Activated T-cell treated with anti-CD3 and anti-CD28 coated beads, Interleukin-2, amount 50 U/mL, for 4 hours (primary cell): ENCODE data around the gene SRGN. TPM values are rescaled to one million over a fixed set of nuclear protein-coding genes. Genes with fewer than 3 reads are reported as not detected.
"Not testable (repeated sequence)": the region's sequence is repeated elsewhere in the genome, so short reads cannot be mapped to it uniquely, and the experiment has no call there.

Experiments used
- ATAC-seq, 2 donors: fragments of 200-7000 bp; cut with Tn5 transposase; one replicate each; pipeline ENCODE4 v1.10.0; 2021
- DNase-seq: peaks from one replicate; pipeline ENCODE4 v3.0.0-alpha.2; 2020
- H3K27me3 Mint-ChIP-seq: one replicate; pipeline ENCODE4 v1.8.0; 2021; ENCODE audit warnings: low read depth, mixed read lengths
- H3K36me3 Mint-ChIP-seq: one replicate; pipeline ENCODE4 v1.8.0; 2022; ENCODE audit warnings: mixed read lengths; ENCODE audit not compliant: insufficient read depth
- H3K4me1 Mint-ChIP-seq: one replicate; pipeline ENCODE4 v1.8.0; 2021; ENCODE audit warnings: low read depth, mixed read lengths
- H3K4me3 Mint-ChIP-seq: one replicate; pipeline ENCODE4 v1.8.0; 2021; ENCODE audit warnings: mild to moderate bottlenecking, moderate library complexity, mixed read lengths
- H3K9me3 Mint-ChIP-seq: one replicate; pipeline ENCODE4 v1.8.0; 2021; ENCODE audit warnings: mixed read lengths
- total RNA-seq, 3 donors: library from RNA; stranded (reverse); gene quantifications; one replicate each; pipeline ENCODE4 v1.2.1, GENCODE V29; 2021

The SRGN gene
- total RNA-seq, 3 donors from 2014 or later = 455 to 725 (median 567) TPM

GRCh38 chr10:69123306-69123746 lies 35.4 kb downstream of the SRGN start:
- H3K36me3 Mint-ChIP-seq = no peaks in the 10 kb centered on the region
- ATAC-seq = peak; percentile 35 to 38
- DNase-seq = no peak
- peaks cover 29% of the 10 kb centered on the region for H3K4me1 Mint-ChIP-seq
- H3K9me3 Mint-ChIP-seq = no peaks in the 10 kb centered on the region
- no peaks in the 10 kb centered on the region for H3K27me3 Mint-ChIP-seq
- H3K4me3 Mint-ChIP-seq = peak overlapping the region; percentile 93

GRCh38 chr10:69123747-69124562 lies 36.1 kb downstream of the SRGN start, which contains the start of gene VPS26A:
VPS26A (plus strand) TSS chr10:69124178; CDS start chr10:69124278, 100 bp downstream.
- Mint-ChIP-seq H3K27me3 (no peaks in the 10 kb centered on the region), H3K36me3 (no peaks in the 10 kb centered on the region), H3K4me3 (peak within 1 kb of the TSS; percentile 93), H3K9me3 (no peaks in the 10 kb centered on the region), H3K4me1 (peaks cover 31% of the 10 kb centered on the region)
- DNase-seq (peak; percentile 99), ATAC-seq (peak; percentile 92 to 94)

- no peaks in the 10 kb centered on the region for H3K36me3 Mint-ChIP-seq
- DNase-seq = peak; percentile 36
- H3K27me3 Mint-ChIP-seq = no peaks in the 10 kb centered on the region
- ATAC-seq = peak in 1 of 2 donors; percentile 23
- H3K9me3 Mint-ChIP-seq = no peaks in the 10 kb centered on the region
- peak overlapping the region; percentile 93 for H3K4me3 Mint-ChIP-seq
- peaks cover 36% of the 10 kb centered on the region for H3K4me1 Mint-ChIP-seq
Observed at GRCh38 chr10:69124563-69125268, 36.8 kb downstream of the SRGN start.

- Mint-ChIP-seq H3K4me3 (peak overlapping the region; percentile 93), H3K27me3 (no peaks in the 10 kb centered on the region), H3K4me1 (peaks cover 41% of the 10 kb centered on the region), H3K36me3 (no peaks in the 10 kb centered on the region), H3K9me3 (no peaks in the 10 kb centered on the region)
- no peak for ATAC-seq
- no peak for DNase-seq
Observed at GRCh38 chr10:69125554-69125953, 37.7 kb downstream of the SRGN start.

DNA sequence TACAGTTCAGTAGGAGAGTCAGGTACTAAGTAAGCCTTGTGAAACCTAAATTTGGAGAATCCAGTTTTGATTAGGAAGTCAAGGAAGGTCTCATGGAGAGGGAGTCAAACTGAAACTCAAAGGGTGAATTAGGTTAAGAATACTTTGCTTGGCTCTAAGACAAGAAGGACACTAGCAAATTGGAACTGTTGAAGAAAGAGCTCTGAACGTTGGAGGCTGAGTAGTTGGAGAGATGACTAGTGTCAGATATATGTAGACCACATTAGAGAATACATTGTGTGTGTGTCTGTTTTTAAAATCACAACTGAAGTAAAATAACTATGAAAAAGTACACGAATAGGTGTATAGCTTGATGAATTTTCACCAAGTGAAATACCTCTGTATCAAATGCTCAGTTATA lies 42.3 kb downstream of the SRGN start:
- ATAC-seq (no peak), DNase-seq (no peak)
- Mint-ChIP-seq H3K4me3 (no peak overlapping the region), H3K9me3 (no peaks in the 10 kb centered on the region), H3K36me3 (peaks cover 8% of the 10 kb centered on the region), H3K4me1 (peaks cover 33% of the 10 kb centered on the region), H3K27me3 (no peaks in the 10 kb centered on the region)

DNA sequence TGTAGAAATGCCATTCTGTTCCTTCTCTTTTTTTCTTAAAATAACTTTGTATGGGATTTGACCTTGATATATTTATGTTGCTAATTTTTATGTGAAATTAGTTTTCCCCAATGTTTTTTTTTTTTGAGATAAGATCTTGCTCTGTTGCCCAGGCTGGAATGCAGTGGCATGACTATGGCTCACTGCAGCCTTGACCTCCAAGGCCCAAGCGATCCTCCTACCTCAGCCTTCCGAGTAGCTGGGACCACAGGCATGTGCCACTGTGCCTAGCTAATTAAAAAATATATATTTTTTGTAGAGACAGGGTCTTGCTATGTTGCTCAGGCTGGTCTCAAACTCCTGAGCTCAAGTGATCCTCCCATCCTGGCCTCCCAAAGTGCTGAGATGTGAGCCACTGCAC lies 52.1 kb downstream of the SRGN start:
- Mint-ChIP-seq H3K9me3 (no peaks in the 10 kb centered on the region), H3K4me1 (peaks cover 16% of the 10 kb centered on the region), H3K36me3 (peaks cover 9% of the 10 kb centered on the region), H3K4me3 (no peak overlapping the region), H3K27me3 (no peaks in the 10 kb centered on the region)
- no peak for ATAC-seq
- no peak for DNase-seq

DNA sequence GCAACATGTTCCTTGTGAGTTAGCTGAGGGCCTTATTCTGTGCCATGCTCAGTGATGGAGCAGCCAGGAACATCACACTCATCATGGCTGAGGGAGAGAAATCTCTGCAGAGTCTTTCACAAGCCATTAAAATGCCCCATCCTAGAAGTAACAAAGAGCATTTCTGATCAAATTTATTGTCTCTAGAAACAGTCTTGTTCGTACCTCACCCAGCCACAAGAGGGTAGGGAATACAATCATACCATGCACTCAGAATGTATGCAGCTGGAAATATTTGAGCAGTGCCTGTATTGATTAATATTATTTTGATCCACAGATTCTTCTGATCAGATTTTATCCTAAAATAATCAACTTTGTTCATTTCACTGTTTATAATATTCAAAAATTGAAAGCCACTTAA lies 53.4 kb downstream of the SRGN start:
- no peaks in the 10 kb centered on the region for H3K9me3 Mint-ChIP-seq
- H3K4me3 Mint-ChIP-seq = no peak overlapping the region
- ATAC-seq (no peak), DNase-seq (no peak)
- peaks cover 20% of the 10 kb centered on the region for H3K4me1 Mint-ChIP-seq
- no peaks in the 10 kb centered on the region for H3K27me3 Mint-ChIP-seq
- H3K36me3 Mint-ChIP-seq = peaks cover 9% of the 10 kb centered on the region

GRCh38 chr10:69142074-69142473 lies 54.2 kb downstream of the SRGN start:
- H3K27me3 Mint-ChIP-seq, H3K36me3 Mint-ChIP-seq, H3K9me3 Mint-ChIP-seq, DNase-seq, ATAC-seq, H3K4me3 Mint-ChIP-seq: not testable (repeated sequence)
- H3K4me1 Mint-ChIP-seq = peaks cover 27% of the 10 kb centered on the region

- H3K27me3 Mint-ChIP-seq = no peaks in the 10 kb centered on the region
- ATAC-seq = no peak
- DNase-seq = no peak
- no peak overlapping the region for H3K4me3 Mint-ChIP-seq
- peaks cover 31% of the 10 kb centered on the region for H3K4me1 Mint-ChIP-seq
- peaks cover 2% of the 10 kb centered on the region for H3K36me3 Mint-ChIP-seq
- no peaks in the 10 kb centered on the region for H3K9me3 Mint-ChIP-seq
Observed at GRCh38 chr10:69142983-69143382, 55.1 kb downstream of the SRGN start.

- DNase-seq (no peak), ATAC-seq (no peak)
- Mint-ChIP-seq H3K9me3 (no peaks in the 10 kb centered on the region), H3K4me1 (peaks cover 33% of the 10 kb centered on the region), H3K4me3 (no peak overlapping the region), H3K27me3 (no peaks in the 10 kb centered on the region), H3K36me3 (peaks cover 8% of the 10 kb centered on the region)
Observed at GRCh38 chr10:69145329-69145728, 57.4 kb downstream of the SRGN start.

DNA sequence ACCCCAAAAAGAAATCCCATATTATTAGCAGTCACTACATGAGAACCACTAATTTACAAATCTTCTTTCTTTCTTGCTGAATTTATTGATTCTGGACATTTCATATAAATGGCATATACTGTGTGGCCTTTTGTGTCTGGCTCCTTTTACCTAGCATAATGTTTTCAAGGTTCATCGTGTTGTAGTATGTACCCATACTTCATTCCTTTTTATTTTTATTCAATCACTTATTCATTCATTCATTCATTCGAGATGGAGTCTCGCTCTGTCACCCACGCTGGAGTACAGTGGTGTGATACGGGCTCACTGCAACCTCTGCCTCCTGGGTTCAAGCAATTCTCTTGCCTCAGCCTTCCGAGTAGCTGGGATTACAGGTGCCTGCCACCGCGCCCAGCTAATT lies 58.0 kb downstream of the SRGN start:
- H3K36me3 Mint-ChIP-seq = peaks cover 8% of the 10 kb centered on the region
- peaks cover 32% of the 10 kb centered on the region for H3K4me1 Mint-ChIP-seq
- H3K27me3 Mint-ChIP-seq = no peaks in the 10 kb centered on the region
- DNase-seq (no peak), ATAC-seq (no peak)
- H3K4me3 Mint-ChIP-seq = no peak overlapping the region
- no peaks in the 10 kb centered on the region for H3K9me3 Mint-ChIP-seq

DNA sequence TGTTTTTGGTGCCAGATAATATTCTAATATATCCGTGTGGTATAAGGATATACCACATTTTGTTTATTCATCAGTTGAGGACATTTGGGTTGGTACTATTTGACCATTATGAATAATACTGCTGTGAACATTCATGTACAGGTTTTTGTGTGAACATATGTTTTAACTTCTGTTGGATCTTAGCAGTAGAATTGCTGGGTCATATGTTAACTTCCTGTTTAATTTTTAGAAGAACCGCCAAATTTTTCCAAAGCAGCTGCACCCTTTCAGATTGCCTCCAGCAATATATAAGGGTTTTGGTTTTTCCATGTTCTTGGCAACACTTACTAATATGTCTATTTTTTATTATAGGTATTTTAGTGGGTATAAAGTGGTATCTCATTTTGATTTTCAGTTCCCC lies 58.9 kb downstream of the SRGN start:
- Mint-ChIP-seq H3K9me3 (no peaks in the 10 kb centered on the region), H3K27me3 (no peaks in the 10 kb centered on the region), H3K4me3 (no peak overlapping the region), H3K36me3 (peaks cover 10% of the 10 kb centered on the region), H3K4me1 (peaks cover 31% of the 10 kb centered on the region)
- no peak for ATAC-seq
- no peak for DNase-seq

GRCh38 chr10:69151984-69152383 lies 64.1 kb downstream of the SRGN start:
- DNase-seq (no peak), ATAC-seq (no peak)
- Mint-ChIP-seq H3K9me3 (no peaks in the 10 kb centered on the region), H3K4me1 (peaks cover 15% of the 10 kb centered on the region), H3K36me3 (peaks cover 8% of the 10 kb centered on the region), H3K27me3 (no peaks in the 10 kb centered on the region), H3K4me3 (no peak overlapping the region)

DNA sequence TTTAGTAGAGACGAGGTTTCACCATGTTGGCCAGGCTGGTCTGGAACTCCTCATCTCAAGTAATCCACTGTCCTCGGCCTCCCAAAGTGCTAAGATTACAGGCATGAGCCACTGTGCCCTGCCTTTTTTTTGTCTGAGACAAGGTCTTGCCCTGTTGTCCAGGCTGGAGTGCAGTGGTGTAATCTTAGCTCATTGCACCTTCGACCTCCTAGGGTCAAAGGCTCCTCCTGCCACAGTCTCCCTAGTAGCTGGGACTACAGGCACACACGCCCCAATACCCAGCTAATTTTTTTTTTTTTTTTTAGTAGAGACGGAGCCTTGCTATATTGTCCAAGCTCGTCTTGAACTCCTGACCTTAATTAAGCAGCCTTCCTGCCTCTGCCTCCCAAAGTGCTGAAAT lies 65.3 kb downstream of the SRGN start:
- Mint-ChIP-seq H3K4me1 (peaks cover 9% of the 10 kb centered on the region), H3K27me3 (no peaks in the 10 kb centered on the region), H3K36me3 (peaks cover 9% of the 10 kb centered on the region), H3K4me3 (no peak overlapping the region), H3K9me3 (no peaks in the 10 kb centered on the region)
- ATAC-seq (no peak), DNase-seq (no peak)
